Myocyte (in vitro differentiated cells): ENCODE data around the gene UBIAD1. TPM values are rescaled to one million over a fixed set of nuclear protein-coding genes. Genes with fewer than 3 reads are reported as not detected.
"Not testable (repeated sequence)": the region's sequence is repeated elsewhere in the genome, so short reads cannot be mapped to it uniquely, and the experiment has no call there.

Experiments
- DNase-seq: peaks from one replicate; pipeline ENCODE4 v3.0.0-alpha.2; 2012; ENCODE audit warnings: low read depth
- total RNA-seq: library from RNA; depleted of rRNA; stranded (reverse); fragments of >200 nt; gene quantifications from 2 replicates; pipeline ENCODE4 v1.2.3, GENCODE V29; 2014

UBIAD1 gene
- total RNA-seq, 1 donor from 2014 or later: 15.6 TPM

DNA sequence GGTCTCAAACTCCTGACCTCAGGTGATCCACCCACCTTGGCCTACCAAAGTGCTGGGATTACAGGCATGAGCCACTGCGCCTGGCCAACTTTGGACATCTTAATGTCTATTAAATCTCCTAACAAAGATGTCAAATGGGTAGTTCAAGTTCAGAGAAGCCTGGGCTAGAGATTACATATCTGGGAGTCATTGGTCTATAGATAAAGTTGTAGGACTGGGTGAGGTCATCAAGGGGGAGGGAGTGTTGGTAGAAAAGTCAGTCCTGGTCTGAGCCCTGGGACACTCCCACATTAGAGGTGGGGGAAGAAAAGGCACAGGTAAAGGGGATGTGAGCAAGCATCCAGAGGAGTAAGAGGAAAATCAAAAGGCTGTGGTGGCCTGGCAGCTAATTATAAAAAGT lies 6.6 kb downstream of the UBIAD1 start:
- DNase-seq: no peak

DNA sequence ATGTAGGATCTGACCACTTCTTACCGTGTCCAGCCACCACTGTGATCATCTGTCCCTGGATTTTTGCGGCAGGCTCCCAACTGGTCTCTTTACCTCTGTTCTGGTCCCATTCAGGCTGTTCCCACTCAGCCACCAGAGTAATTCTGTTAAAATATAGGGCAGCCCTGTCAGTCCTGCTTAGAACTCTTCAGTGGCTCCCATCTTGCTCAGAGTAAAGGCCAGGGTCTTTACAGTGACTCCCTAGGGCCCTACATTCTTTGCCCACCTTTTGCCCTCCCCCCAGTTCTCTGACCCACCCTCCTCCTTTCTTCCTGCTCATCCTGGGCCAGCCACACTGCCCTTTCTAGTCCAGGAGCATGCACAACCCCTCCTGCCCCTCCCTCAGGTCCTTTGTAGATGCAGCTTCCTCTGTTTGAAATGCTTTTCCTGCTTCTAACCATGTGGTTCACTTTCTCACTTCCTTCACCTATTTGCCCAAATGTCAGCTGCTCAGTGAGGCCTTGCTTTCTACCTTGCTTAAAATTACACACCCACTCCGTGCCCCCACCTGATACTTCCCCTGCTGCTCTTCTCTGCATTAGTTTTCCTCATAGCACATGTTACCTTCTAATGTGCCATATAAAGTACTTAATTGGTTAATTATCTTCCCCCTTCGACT lies 7.8 kb downstream of the UBIAD1 start:
- no peak for DNase-seq

DNA sequence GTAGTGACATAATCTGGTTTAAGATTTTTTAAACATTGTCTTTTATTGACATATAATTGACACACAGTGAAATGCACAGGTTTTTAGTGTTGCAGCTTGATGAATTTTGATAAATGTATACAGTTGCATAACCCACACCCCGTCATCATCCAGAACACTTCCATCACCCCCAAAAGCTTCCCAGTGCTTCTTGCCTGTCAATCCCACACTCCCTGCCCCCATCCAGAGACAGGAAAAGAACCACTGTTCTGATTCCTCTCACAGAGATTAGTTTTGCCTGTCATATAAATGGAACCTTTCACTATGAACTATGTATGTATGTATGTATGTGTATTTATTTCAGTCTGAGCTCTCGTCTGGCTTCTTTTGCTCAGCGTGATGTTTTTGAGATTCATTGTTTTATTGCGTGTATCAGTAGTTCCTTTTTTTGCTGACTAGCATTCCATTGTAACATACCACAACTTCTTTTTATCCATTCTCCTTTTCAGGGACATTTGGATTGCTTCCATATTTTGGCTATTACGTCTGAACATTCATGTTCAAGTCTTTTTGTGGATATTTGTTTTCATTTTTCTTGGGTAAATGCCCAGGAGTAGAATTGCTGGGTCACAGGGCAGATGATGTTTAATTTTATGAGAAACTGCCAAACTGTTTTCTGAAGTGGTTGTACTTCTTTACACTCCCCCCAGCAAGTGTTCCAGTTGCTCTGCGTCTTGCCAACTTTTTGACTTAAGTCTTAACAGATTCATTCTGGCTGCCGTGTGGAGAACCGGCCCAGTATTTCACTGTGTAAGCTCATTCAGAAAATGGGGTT lies 8.7 kb downstream of the UBIAD1 start:
- peak; percentile 80 for DNase-seq

DNA sequence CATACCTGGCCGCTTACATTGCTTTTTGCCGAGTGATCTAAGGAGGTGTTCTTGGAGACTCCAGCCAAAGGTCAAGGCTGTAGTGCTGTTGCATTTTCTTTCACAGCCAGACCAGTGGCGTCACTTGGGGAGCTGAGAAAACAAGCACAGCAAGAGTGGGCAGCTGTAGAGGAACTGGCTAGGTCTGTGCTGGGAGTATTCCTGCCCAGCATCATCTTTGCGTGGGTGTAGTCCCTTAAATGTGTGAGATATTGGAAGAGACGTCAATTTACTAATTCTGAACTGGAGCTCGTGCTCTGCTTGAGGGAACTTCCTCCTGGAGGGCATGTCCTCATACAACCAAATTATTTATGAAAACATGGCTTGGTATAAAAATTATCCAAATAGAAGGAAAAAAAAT lies 10.2 kb downstream of the UBIAD1 start:
- no peak for DNase-seq

DNA sequence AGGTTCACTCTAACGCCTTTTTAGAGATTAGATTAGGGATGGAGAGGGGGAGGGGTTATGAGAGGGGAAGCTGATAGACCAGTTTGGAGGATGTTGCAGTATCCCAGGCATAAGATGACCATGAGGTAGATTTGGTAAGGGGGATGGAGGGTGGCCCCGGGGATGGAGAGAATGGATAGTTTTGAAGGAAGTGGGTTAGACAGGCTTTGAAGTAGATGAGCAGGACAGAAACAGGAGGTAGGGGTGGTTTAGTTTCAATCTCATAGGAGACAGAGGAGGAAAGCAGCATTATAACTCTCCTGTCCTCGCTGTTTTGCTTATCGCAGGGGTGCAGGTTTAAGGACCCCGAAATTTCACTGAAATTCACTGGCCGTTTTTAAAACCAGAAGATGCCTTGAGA lies 11.8 kb downstream of the UBIAD1 start:
- no peak for DNase-seq

DNA sequence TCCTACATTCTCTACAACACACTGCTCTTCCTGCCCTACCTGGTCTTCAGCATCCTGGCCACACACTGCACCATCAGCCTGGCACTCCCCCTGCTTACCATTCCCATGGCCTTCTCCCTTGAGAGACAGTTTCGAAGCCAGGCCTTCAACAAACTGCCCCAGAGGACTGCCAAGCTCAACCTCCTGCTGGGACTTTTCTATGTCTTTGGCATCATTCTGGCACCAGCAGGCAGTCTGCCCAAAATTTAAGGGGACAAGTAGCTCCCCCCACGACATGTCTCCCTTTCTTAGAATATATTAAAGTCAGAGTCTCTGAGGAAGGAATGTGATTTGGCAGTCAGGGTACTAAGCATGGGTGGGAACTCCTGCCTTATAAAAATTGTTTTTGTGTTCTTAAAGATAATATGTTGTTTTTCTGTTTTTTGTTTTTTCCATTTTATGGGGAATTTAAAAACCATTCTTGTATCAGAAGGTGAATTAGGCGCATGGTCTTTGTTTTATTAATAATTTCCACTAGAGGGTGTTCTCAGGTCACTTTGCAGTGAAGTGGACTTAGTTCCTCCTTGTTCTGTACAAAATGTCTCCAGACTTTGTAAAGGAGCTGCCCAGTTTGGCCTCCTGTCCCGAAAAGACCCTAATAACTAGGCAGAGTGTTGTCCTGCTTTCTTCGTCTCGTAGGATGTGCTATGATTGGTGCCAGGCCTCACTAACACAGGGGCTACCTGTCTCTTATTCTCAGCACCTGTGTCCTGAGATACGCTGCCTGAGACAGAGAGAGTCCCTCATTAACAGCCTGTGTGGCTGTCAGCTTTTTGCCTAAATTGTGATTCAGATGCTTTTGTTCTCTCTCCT lies 13.1 kb downstream of the UBIAD1 start:
- DNase-seq: peak; percentile 37

DNA sequence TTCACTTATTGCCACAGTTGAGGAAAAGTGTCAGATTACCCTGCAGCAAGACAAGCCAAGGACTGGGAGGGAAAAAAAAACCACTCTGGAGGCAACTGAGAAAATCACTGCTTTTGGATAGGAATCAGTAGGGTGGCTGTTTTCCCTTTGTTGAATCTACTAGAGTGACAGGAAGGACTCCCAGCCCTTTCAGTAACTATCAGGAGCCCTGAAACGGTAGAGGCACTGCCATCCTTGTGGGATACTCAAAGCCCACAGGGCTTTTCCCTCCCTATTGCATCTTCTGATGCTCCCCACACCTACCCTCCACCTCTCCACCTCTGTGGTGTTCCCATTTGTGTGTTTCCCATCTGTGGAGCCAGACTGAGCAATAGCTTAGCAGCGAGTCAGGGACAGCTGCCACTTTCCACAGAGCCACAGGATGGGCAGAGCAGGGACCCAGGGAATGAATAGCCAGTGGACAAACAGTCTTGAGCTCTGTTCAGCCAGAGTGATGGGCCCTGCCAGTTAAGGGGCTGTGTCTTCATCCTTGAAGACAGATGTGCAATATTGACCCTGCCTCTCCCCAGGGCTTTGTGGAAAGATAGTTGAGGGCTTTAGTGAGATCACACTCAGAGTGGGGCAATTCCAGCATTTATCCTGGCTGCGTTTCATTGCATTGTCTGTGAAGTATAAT lies 13.9 kb downstream of the UBIAD1 start:
- peak; percentile 84 for DNase-seq

DNA sequence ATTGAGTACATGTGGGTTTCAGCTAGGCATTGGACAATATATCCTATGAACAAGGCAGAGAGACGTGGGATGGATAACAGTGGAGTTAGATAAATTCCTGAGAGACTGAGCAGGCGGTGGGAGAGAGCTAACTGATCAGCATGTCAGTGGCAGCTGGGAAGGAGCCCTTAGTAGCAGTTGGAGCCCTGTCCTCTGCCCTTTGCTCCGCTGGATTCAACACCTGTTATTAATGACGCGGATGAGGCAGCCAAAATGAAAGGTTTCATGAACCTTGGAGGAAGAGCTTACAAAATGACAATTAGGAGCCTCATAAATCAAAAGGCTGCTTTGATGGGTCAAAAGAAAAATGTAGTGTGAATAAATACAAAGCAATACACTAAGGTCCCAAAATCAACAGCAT lies 16.1 kb downstream of the UBIAD1 start:
- DNase-seq: peak; percentile 55

DNA sequence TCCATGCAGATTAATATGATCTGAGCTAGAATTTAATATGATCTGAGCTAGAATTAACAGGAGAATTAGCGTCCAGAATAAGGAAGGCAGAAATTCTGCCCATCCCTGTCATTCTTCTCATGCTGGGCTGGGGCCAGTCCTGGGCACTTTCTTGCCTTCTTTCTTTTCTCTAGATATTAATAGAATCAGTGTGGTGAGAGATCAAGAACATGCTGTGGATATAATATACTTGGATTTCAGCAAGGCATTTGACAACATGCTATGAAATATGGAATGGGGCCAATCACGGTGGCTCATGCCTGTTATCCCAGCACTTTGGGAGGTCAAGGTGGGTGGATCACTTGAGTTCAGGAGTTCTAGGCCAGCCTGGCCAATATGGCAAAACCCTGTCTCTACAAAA lies 18.1 kb downstream of the UBIAD1 start:
- peak; percentile 21 for DNase-seq

DNA sequence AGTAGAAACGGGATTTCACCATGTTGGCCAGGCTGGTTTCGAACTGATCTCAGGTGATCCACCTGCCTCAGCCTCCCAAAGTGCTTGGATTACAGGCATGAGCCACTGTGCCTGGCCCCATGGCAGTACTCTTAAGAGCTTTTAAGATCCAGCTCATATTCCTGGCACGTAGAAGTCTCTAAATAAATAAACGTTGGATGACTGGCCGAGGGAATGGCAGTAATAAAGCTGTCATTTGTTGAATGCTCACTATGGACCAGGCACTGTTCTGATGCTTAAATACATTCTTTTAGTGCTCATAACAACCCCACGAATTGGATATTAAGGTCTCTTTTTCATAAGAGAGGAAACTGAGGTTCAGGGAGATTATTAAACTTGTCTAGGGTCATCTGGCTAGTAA lies 20.9 kb downstream of the UBIAD1 start:
- no peak for DNase-seq

DNA sequence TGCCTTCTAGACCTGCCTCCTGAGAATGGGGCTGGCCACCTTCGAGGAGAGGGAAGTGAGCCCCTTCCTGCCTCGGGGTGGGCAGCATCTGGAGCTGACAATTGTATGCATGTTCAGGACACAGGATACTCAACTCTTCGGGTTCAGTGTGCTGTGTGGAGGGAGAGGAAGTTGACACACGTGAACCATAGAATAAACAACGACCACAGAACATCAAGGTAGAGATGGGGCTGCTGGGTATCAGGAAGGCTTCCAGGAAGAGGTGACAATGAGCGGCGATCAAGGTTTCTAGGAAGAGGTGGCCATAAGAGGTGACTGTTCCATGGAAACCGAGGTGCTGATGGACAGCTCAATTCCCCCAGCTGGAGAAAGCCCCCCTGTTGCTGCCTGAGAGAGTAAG lies 22.0 kb downstream of the UBIAD1 start:
- no peak for DNase-seq

DNA sequence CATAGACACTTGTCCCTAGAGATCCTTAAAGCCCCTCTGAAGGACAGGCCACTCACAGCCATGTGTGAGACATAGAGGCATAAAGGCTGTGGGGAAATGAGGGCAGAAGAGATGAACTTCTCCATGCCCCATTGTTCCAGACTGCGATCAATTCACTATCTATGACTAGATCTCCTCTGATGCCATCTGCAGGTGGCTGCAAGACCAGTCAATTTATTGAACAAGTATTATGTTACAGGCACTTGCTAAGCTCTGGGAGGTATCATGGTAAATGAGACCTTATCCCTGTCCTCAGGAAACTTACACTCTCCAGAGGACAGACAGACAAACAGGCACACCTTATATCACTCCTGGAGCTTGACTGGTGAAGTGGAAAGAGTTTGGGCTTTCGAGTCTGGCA lies 22.9 kb downstream of the UBIAD1 start:
- DNase-seq: no peak

DNA sequence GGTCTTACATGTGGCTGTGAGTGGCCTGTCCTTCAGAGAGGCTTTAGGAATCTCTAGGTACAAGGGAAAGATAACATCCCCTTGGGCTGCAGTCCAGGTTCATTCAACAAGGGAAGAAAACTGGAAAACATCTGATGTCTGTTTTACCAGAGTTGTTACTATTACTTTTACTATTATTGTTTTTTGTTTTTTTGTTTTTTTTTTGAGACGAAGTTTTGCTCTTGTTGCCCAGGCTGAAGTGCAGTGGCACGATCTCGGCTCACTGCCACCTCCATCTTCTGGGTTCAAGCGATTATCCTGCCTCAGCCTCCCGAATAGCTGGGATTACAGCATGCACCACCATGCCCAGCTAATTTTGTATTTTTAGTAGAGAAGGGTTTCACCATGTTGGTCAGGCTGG lies 24.8 kb downstream of the UBIAD1 start:
- DNase-seq: not testable (repeated sequence)

DNA sequence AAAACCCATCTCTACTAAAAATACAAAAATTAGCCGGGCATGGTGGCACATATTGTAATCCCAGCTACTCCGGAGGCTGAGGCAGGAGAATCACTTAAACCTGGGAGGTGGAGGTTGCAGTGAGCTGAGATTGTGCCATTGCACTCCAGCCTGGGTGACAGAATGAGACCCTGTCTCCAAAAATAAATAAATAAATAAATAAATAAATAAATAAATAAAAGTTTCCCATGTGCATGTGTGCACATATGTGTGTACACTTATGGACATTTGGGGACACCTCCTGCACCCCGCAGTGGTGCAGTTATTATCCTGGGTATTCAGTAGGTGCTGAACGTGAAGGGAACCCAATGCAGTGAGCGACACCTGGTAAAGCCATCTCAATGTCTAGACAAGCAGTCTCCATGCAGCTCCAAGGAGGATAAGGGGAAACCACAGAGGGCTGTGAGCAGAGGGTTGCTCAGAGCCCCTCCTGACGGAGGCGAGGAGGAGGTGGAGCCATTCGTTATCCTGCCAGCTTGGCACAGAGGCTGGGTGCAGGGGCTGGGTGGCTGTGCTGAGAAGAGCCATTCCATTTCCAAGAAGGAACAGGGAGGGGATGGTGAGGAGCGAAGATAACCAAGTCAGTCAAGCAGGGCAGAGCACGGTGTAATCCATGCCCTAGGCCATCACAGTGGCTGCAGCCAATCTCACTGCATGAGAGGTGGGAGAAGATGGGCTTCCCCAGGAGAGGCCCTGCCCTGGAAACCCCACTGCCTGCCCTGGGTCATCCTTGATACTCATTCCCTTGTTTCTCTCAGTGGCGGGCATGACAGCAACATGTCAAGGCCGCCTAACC lies 25.6 kb downstream of the UBIAD1 start:
- DNase-seq: no peak

DNA sequence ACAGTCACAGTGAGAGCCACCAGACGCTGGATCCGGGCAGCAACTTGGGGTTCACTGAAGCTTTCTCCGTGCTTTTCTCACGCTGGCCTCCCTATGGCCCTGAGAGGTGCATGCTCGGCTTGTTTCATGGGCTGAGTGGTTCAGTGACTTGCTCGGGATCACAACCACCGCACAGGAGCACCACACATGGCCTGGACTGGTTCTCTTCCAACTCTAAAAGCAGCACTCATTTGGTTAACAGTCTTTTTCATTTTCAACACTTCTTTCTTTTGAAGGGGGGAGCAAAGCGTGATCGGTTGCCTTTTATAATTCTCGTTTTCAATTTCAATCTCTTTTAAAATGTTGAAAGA lies 26.2 kb downstream of the UBIAD1 start:
- DNase-seq: no peak

DNA sequence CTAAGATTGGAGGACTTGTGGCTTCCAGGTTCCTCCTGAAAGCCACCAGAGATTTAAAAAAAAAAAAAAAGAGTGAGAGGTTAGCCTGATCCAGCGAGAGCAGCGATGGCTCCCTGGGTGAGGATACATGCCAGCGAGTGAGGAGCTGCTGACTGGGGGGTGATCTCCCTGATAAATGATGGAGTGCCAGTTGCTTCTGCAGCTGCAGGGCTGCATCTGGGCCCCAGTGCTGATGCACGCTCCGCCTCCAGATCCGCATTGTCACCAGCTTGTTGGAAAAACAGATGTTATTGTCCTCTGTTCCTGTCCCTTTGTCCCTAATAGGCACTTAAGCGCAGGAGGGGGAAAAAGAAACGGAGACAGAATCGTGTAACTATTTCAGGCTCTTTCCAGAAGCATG lies 28.6 kb downstream of the UBIAD1 start:
- no peak for DNase-seq

DNA sequence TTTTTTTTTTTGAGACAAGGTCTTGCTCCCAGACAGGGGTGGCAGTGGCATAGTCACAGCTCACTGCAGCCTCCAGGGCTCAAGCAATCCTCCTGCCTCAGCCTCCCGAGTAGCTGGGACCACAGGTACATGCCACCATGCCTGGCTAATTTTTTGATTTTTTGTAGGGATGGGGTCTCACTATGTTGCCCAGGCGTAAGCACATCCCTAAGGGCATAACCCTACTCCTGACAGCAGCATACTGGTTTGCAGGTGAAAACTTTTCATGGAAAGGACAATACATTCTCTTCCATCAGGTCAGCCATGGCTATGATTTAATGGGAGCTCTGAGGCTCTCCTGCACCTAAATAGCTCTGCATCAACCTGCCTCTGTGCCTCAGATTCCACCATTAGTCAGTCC lies 29.4 kb downstream of the UBIAD1 start:
- DNase-seq: no peak

DNA sequence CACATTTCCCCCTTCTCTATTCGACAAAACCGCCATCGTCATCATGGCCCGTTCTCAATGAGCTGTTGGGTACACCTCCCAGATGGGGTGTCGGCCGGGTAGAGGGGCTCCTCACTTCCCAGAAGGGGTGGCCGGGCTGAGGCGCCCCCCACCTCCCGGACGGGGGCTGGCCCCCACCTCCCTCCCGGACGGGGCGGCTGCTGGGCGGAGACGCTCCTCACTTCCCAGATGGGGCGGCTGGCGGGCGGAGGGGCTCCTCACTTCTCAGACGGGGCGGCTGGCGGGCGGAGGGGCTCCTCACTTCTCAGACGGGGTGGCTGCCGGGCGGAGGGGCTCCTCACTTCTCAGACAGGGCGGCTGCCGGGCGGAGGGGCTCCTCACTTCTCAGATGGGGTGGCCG lies 32.5 kb downstream of the UBIAD1 start:
- DNase-seq: not testable (repeated sequence)

DNA sequence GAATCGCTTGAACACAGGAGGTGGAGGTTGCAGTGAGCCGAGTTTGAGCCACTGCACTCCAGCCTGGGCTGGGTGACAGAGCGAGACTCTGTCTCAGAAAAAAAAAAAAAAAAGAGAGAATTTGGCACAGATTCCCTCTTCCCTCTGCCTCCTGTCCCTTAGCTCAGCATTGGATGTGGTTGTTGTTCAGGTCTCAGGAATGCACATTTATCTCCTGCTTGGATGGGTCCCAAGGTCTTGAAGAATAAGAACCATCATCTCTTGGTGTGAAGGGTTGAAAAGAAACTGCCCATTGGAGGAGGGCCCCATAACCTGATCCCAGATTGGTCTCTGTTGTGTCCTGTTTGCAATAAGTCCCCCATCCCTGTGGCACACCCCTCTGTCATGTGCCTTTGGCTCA lies 34.9 kb downstream of the UBIAD1 start:
- no peak for DNase-seq

DNA sequence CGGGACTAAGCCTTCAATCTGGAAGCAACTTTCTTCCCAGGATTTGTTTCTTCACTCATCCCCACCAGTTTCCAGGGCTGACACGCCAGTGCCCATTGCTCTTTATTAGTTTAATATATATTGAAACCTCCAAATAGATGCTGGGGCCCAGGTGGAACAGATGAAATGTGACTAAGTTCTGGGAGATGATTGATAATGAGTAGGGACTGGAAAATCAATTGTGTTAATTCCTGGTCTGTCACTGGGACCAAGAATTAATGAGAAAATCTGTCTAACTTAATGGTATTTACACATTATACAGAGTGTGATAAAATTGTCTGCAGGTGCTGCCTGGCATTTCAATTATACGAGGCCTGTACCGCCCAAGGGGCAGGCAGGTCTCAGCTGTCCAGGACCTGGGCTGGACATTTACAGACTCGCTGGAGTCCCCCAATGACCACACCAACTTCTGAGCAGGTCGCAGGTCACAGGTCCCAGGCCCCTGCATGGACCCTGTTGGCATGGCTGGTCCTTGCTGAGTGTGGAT lies 35.8 kb downstream of the UBIAD1 start:
- no peak for DNase-seq
